H9 (cell line): ENCODE measurements around the gene ZNF652. TPM values are rescaled to one million over a fixed set of nuclear protein-coding genes. Genes with fewer than 3 reads are reported as not detected.

Experiments used
- DNase-seq: peaks from one replicate; pipeline ENCODE4 v3.0.0-alpha.2; 2017
- H2AFZ ChIP-seq: one replicate; pipeline ENCODE4 v1.6.1; 2013; ENCODE audit warnings: mild to moderate bottlenecking, low read length, control low read depth, moderate library complexity
- H2AK5ac ChIP-seq: 2 replicates; pipeline ENCODE4 v1.6.1; 2013; ENCODE audit warnings: low read length, control low read depth, mixed read lengths; ENCODE audit not compliant: insufficient read length
- H2BK120ac ChIP-seq: one replicate; pipeline ENCODE4 v1.6.1; 2013; ENCODE audit warnings: low read depth, mild to moderate bottlenecking, low read length, control low read depth, inconsistent platforms; ENCODE audit not compliant: poor library complexity, severe bottlenecking
- H2BK12ac ChIP-seq: 2 replicates; pipeline ENCODE4 v1.6.1; 2013; ENCODE audit warnings: low read length, control low read depth, mixed read lengths, low read depth; ENCODE audit not compliant: insufficient read length
- H2BK15ac ChIP-seq: 2 replicates; pipeline ENCODE4 v1.6.1; 2013; ENCODE audit warnings: low read depth, low read length, control low read depth
- H2BK20ac ChIP-seq: one replicate; pipeline ENCODE4 v1.6.1; 2013; ENCODE audit warnings: low read depth, mild to moderate bottlenecking, low read length, control low read depth, inconsistent platforms; ENCODE audit not compliant: poor library complexity, severe bottlenecking
- H2BK5ac ChIP-seq: 2 replicates; pipeline ENCODE4 v1.6.1; 2013; ENCODE audit warnings: low read length, control low read depth, mixed read lengths; ENCODE audit not compliant: insufficient read length
- H3K14ac ChIP-seq: 2 replicates; pipeline ENCODE4 v1.6.1; 2013; ENCODE audit warnings: low read length, control low read depth; ENCODE audit not compliant: insufficient read depth
- H3K18ac ChIP-seq: 2 replicates; pipeline ENCODE4 v1.6.1; 2013; ENCODE audit warnings: low read depth, mild to moderate bottlenecking, mixed read lengths, low read length, control low read depth; ENCODE audit not compliant: insufficient read length
- H3K23ac ChIP-seq: 2 replicates; pipeline ENCODE4 v1.6.1; 2013; ENCODE audit warnings: low read length, control low read depth, mixed read lengths, low read depth; ENCODE audit not compliant: insufficient read length
- H3K23me2 ChIP-seq: 2 replicates; pipeline ENCODE4 v1.6.1; 2013; ENCODE audit warnings: low read depth, mild to moderate bottlenecking, mixed read lengths, low read length, control low read depth; ENCODE audit not compliant: insufficient read length, poor library complexity, severe bottlenecking
- H3K27ac ChIP-seq: 2 replicates; pipeline ENCODE4 v1.5.1; 2013; ENCODE audit warnings: low read length, control low read depth, mixed read lengths, low read depth; ENCODE audit not compliant: insufficient read length
- H3K27me3 ChIP-seq: 2 replicates; pipeline ENCODE4 v1.6.1; 2013; ENCODE audit warnings: low read length, control low read depth, inconsistent platforms; ENCODE audit not compliant: insufficient read depth
- H3K4ac ChIP-seq: 2 replicates; pipeline ENCODE4 v1.6.1; 2013; ENCODE audit warnings: low read depth, mild to moderate bottlenecking, control low read depth, inconsistent platforms, low read length, moderate library complexity
- H3K4me1 ChIP-seq: 2 replicates; pipeline ENCODE4 v1.6.1; 2013; ENCODE audit warnings: low read length, control low read depth, inconsistent platforms; ENCODE audit not compliant: insufficient read depth
- H3K4me2 ChIP-seq: 2 replicates; pipeline ENCODE4 v1.6.1; 2013; ENCODE audit warnings: low read length, control low read depth, mixed read lengths; ENCODE audit not compliant: insufficient read length, insufficient read depth
- H3K56ac ChIP-seq: 2 replicates; pipeline ENCODE4 v1.6.1; 2013; ENCODE audit warnings: low read depth, mild to moderate bottlenecking, mixed read lengths, low read length, control low read depth; ENCODE audit not compliant: insufficient read length
- H3K79me1 ChIP-seq: 2 replicates; pipeline ENCODE4 v1.6.1; 2013; ENCODE audit warnings: low read depth, mild to moderate bottlenecking, moderate library complexity, low read length, control low read depth, inconsistent platforms; ENCODE audit not compliant: insufficient read depth, poor library complexity, severe bottlenecking
- H3K79me2 ChIP-seq: 2 replicates; pipeline ENCODE4 v1.6.1; 2013; ENCODE audit warnings: low read length, control low read depth, inconsistent platforms; ENCODE audit not compliant: insufficient read depth
- H3K9ac ChIP-seq: 2 replicates; pipeline ENCODE4 v1.6.1; 2013; ENCODE audit warnings: low read length, control low read depth, mixed read lengths; ENCODE audit not compliant: insufficient read length; ENCODE audit errors: extremely low read depth
- H3K9me3 ChIP-seq: one replicate; pipeline ENCODE4 v1.6.1; 2013; ENCODE audit warnings: low read depth, low read length, inconsistent platforms; ENCODE audit not compliant: control insufficient read depth
- H3T11ph ChIP-seq: one replicate; pipeline ENCODE4 v1.6.1; 2013; ENCODE audit warnings: mild to moderate bottlenecking, low read length, control low read depth, inconsistent platforms
- H4K20me1 ChIP-seq: one replicate; pipeline ENCODE4 v1.6.1; 2013; ENCODE audit not compliant: control insufficient read depth, insufficient read length, insufficient read depth
- H4K5ac ChIP-seq: 2 replicates; pipeline ENCODE4 v1.6.1; 2013; ENCODE audit warnings: low read depth, mild to moderate bottlenecking, mixed read lengths, low read length, control low read depth; ENCODE audit not compliant: insufficient read length
- H4K8ac ChIP-seq: replicated peaks from 2 replicates; pipeline ENCODE4 v1.6.1; 2013; ENCODE audit warnings: low read length, control low read depth, mixed read lengths, low read depth; ENCODE audit not compliant: insufficient read length
- H4K91ac ChIP-seq: 2 replicates; pipeline ENCODE4 v1.6.1; 2013; ENCODE audit warnings: low read depth, mild to moderate bottlenecking, moderate library complexity, mixed read lengths, low read length, control low read depth; ENCODE audit not compliant: insufficient read length
- H3K27ac Mint-ChIP-seq, 3 experiments: 2 replicates in 2 of 3; 3 replicates in 1 of 3; pipeline ENCODE4 v1.8.0; 2020 to 2021; ENCODE audit warnings: mixed read lengths in 3 of 3, mild to moderate bottlenecking in 1 of 3, moderate library complexity in 1 of 3
- H3K27me3 Mint-ChIP-seq: 2 replicates; pipeline ENCODE4 v1.8.0; 2021; ENCODE audit warnings: low read depth, mild to moderate bottlenecking, moderate library complexity, mixed read lengths
- H3K36me3 Mint-ChIP-seq, 3 experiments: 2 replicates in 2 of 3; 3 replicates in 1 of 3; pipeline ENCODE4 v1.8.0; 2020 to 2021; ENCODE audit warnings: low read depth in 3 of 3, mixed read lengths in 3 of 3; ENCODE audit not compliant: insufficient read depth in 1 of 3
- H3K4me1 Mint-ChIP-seq, 2 experiments: 2 replicates each; pipeline ENCODE4 v1.8.0; 2020; ENCODE audit warnings: mixed read lengths in 2 of 2
- H3K4me3 Mint-ChIP-seq, 2 experiments: 2 replicates in 1 of 2; 3 replicates in 1 of 2; pipeline ENCODE4 v1.8.0; 2020 to 2021; ENCODE audit warnings: mild to moderate bottlenecking in 2 of 2, mixed read lengths in 2 of 2, moderate library complexity in 1 of 2
- H3K9me3 Mint-ChIP-seq, 2 experiments: 2 replicates in 1 of 2; 3 replicates in 1 of 2; pipeline ENCODE4 v1.8.0; 2020; ENCODE audit warnings: mild to moderate bottlenecking in 2 of 2, mixed read lengths in 2 of 2, moderate library complexity in 1 of 2
- CTCF ChIP-seq: fragments of 200-600 bp; sonication (generic); conservative IDR thresholded peaks from 3 replicates; pipeline ENCODE4 v1.8.0; 2021; ENCODE audit warnings: antibody characterized with exemption, mild to moderate bottlenecking
- WGBS: extraction: QIAGEN DNeasy Blood & Tissue Kit; methylation state at CpG from one replicate; pipeline ENCODE4 v1.1.7; 2013; ENCODE audit warnings: missing lambda C conversion rate, low lambda C conversion rate, mixed read lengths; ENCODE audit not compliant: insufficient read length; ENCODE audit errors: extremely low coverage; 5-methylcytosine and 5-hydroxymethylcytosine counted together
- total RNA-seq: library from RNA; stranded (reverse); gene quantifications from 2 replicates; pipeline ENCODE4 v1.2.1, GENCODE V29; 2021

Gene ZNF652
- total RNA-seq, 1 experiment from 2014 or later = 33.6 TPM

GRCh38 chr17:49299996-49300395, 62.1 kb downstream of the ZNF652 start:
- no peaks in the 10 kb centered on the region for H3K27me3 ChIP-seq
- no peak overlapping the region for H4K8ac ChIP-seq
- no peak for DNase-seq
- no peak overlapping the region for H3K27ac ChIP-seq
- Mint-ChIP-seq H3K9me3 (no peaks in the 10 kb centered on the region), H3K27me3 (no peaks in the 10 kb centered on the region), H3K4me3 (no peak overlapping the region), H3K4me1 (no peaks in the 10 kb centered on the region), H3K36me3 (peaks cover 9 to 25% (median 25%) of the 10 kb centered on the region in 3 experiments; a peak in 6 of 7 replicates), H3K27ac (no peak overlapping the region)
- H2BK12ac ChIP-seq = no peak overlapping the region
- H3K9me3 ChIP-seq = no peaks in the 10 kb centered on the region
- H4K20me1 ChIP-seq = no peaks in the 10 kb centered on the region
- no peak overlapping the region for H3T11ph ChIP-seq
- no peak overlapping the region for H4K91ac ChIP-seq
- no peaks in the 10 kb centered on the region for H3K23me2 ChIP-seq
- H3K9ac ChIP-seq = no peak overlapping the region
- H4K5ac ChIP-seq = no peak overlapping the region
- H2BK5ac ChIP-seq = no peak overlapping the region
- TF ChIP-seq CTCF = no peak
- no CpG with 5 or more reads among the region's 3 CpGs for WGBS
- no peaks in the 10 kb centered on the region for H3K4me1 ChIP-seq
- no peak overlapping the region for H2AFZ ChIP-seq
- no peaks in the 10 kb centered on the region for H3K79me1 ChIP-seq
- H3K79me2 ChIP-seq = no peaks in the 10 kb centered on the region
- H3K18ac ChIP-seq = no peak overlapping the region
- no peak overlapping the region for H3K4ac ChIP-seq
- no peak overlapping the region for H3K23ac ChIP-seq
- no peak overlapping the region for H2AK5ac ChIP-seq
- H2BK120ac ChIP-seq = no peak overlapping the region
- no peak overlapping the region for H3K14ac ChIP-seq
- H3K56ac ChIP-seq = no peak overlapping the region
- H2BK20ac ChIP-seq = no peak overlapping the region
- no peak overlapping the region for H2BK15ac ChIP-seq
- H3K4me2 ChIP-seq = no peak overlapping the region
